Upper lobe of left lung (tissue), 6 donors: ENCODE results near the gene LDB2. TPM values are rescaled to one million over a fixed set of nuclear protein-coding genes. Genes with fewer than 3 reads are reported as not detected.
A peak's percentile ranks its signal among the peaks of the same experiment; 100 is the strongest.

Source experiments
- ATAC-seq, 2 donors: fragments of 200-7000 bp; cut with Tn5 transposase; one replicate each; pipeline ENCODE4 v1.9.1; 2022; ENCODE audit warnings: mild to moderate bottlenecking in 2 of 2, moderate library complexity in 2 of 2; ENCODE audit not compliant: low FRiP score in 2 of 2
- DNase-seq, 2 donors: peaks; one replicate each; pipeline ENCODE4 v3.0.0-alpha.2; 2019 to 2020
- H3K27ac ChIP-seq, 4 donors: fragments of 200-600 bp; sonication (generic); one replicate each; pipeline ENCODE4 v1.5.1; 2016 to 2019
- H3K27me3 ChIP-seq, 4 donors: fragments of 200-600 bp; sonication (generic); one replicate each; pipeline ENCODE4 v1.5.1; 2017 to 2019
- H3K36me3 ChIP-seq, 4 donors: fragments of 200-600 bp; sonication (generic); one replicate each; pipeline ENCODE4 v1.5.1; 2016 to 2019
- H3K4me1 ChIP-seq, 4 donors: fragments of 200-600 bp; sonication (generic); one replicate each; pipeline ENCODE4 v1.5.1; 2018 to 2019
- H3K4me3 ChIP-seq, 4 donors: fragments of 200-600 bp; sonication (generic); one replicate each; pipeline ENCODE4 v1.5.1; 2017 to 2019; ENCODE audit warnings: mild to moderate bottlenecking in 2 of 4, moderate library complexity in 1 of 4
- H3K9me3 ChIP-seq, 4 donors: fragments of 200-600 bp; sonication (generic); one replicate each; pipeline ENCODE4 v1.5.1; 2018 to 2019
- EP300 ChIP-seq, 4 donors: sonication (generic); formaldehyde crosslinking; IDR thresholded peaks; one replicate each; pipeline ENCODE4 v1.5.1; 2017; ENCODE audit warnings: antibody characterized with exemption in 4 of 4, control low read depth in 2 of 4
- POLR2A ChIP-seq, 4 donors: fragments of 450-650 bp; IDR thresholded peaks; one replicate each; pipeline ENCODE4 v1.5.1; 2016 to 2017; ENCODE audit warnings: antibody characterized with exemption in 4 of 4, mild to moderate bottlenecking in 2 of 4
- POLR2AphosphoS5 ChIP-seq, 2 donors: sonication (generic); formaldehyde crosslinking; IDR thresholded peaks; one replicate each; pipeline ENCODE4 v1.5.1; 2017; ENCODE audit warnings: antibody characterized with exemption in 2 of 2
- WGBS, 2 donors: methylation state at CpG; one replicate each; pipeline ENCODE4 v1.1.5; 2017 to 2018; 5-methylcytosine and 5-hydroxymethylcytosine counted together
- total RNA-seq, 6 donors: library from RNA; depleted of rRNA in 4 of 6; stranded (reverse); fragments of >200 nt in 4 of 6; gene quantifications; one replicate each; pipeline versions ENCODE4 v1.1.0 to v1.2.1, GENCODE V29; 2016 to 2021
- TF ChIP-seq, protein P1 (sequence below), 6 experiments: fragments of 450-650 bp in 4 of 6; fragments of 200-600 bp in 2 of 6; sonication (generic) in 2 of 6; IDR thresholded peaks; one replicate each; pipeline ENCODE4 v1.5.1; 2016 to 2019; ENCODE audit warnings: antibody characterized with exemption in 6 of 6
- donor health status: DM: no; HTN: no; CAD: no; lungs with moderate emphysema.
- donor health status: DM: no; HTN: yes; CAD: no; lungs with severe emphysema.

Gene LDB2
- total RNA-seq, 6 donors from 2014 or later = 34.6 to 94.4 (median 45.9) TPM

DNA sequence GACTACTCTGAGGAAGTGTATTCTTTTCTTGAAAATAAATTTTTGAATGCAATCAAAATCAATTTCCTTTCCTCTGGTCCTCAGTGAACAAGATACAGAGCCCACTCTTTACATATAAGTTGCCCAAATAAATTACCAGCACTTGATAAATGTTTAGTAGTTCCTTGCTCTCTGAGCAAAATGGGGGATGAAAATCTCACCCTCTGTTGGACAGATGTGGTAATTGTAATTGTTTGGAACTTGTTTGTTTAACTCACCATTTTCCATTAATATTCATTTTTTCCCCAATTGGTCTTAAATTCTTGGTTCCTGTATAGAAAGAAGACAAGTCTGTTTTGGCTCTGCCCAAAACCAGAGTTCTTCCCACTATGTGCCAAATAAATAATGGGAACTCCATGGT lies 146.3 kb downstream of the LDB2 start:
- Histone ChIP-seq H3K9me3 (no peaks in the 10 kb centered on the region), H3K4me1 (peaks cover 0 to 7% (median 0%) of the 10 kb centered on the region in 4 donors), H3K27me3 (no peaks in the 10 kb centered on the region), H3K4me3 (no peak overlapping the region), H3K36me3 (no peaks in the 10 kb centered on the region), H3K27ac (peak overlapping the region in 2 of 4 donors; percentile 0 to 65)
- TF ChIP-seq EP300 (IDR thresholded peaks at IDR 0.05) = no peak
- no peak for TF ChIP-seq POLR2A (IDR thresholded peaks at IDR 0.05)
- TF ChIP-seq POLR2AphosphoS5 (IDR thresholded peaks at IDR 0.05) = no peak
- TF ChIP-seq, protein P1, sequence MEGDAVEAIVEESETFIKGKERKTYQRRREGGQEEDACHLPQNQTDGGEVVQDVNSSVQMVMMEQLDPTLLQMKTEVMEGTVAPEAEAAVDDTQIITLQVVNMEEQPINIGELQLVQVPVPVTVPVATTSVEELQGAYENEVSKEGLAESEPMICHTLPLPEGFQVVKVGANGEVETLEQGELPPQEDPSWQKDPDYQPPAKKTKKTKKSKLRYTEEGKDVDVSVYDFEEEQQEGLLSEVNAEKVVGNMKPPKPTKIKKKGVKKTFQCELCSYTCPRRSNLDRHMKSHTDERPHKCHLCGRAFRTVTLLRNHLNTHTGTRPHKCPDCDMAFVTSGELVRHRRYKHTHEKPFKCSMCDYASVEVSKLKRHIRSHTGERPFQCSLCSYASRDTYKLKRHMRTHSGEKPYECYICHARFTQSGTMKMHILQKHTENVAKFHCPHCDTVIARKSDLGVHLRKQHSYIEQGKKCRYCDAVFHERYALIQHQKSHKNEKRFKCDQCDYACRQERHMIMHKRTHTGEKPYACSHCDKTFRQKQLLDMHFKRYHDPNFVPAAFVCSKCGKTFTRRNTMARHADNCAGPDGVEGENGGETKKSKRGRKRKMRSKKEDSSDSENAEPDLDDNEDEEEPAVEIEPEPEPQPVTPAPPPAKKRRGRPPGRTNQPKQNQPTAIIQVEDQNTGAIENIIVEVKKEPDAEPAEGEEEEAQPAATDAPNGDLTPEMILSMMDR (IDR thresholded peaks at IDR 0.05) = peak in 3 of 6 experiments; percentile 11 to 12 (median 12)
- DNase-seq (no peak), ATAC-seq (no peak)

DNA sequence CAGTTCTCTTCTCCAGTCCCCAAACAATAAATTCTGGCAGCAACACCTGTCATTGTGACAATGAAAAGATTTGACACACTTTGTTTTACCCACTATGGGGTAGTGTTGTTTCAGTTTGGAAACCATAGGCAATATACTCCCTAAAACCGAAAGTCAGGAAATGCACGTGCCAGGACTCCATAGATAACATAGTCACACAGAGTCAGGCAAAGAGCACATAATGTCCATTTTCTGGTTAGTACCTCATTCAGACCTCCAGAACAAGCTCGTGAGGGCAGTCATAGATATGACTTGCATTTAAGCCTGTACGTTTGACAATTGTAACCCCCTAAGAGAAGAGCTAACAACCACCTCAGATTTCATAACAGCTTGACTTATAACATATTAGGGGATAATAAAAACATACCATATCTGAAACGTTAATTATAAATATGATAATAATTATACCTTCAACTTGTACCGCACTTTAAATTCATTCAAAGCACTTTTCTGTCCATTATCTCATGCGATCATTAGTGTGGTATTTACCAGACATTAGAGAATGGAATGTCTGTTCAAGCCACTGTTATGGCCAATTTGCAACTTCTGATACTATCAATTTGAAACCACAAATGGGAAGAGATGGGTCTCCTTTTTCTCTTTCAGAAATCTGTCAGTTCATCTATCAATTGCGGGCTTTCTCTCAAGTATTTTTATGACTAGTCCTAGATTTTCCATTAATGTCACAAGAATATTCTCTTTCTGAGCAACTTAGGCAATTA lies 147.4 kb downstream of the LDB2 start:
- no peak for DNase-seq
- TF ChIP-seq, protein P1 (IDR thresholded peaks at IDR 0.05) = peak in 1 of 6 experiments; percentile 5
- peak in 1 of 2 donors; percentile 27 for TF ChIP-seq POLR2AphosphoS5 (IDR thresholded peaks at IDR 0.05)
- TF ChIP-seq POLR2A (IDR thresholded peaks at IDR 0.05) = no peak
- no peak for TF ChIP-seq EP300 (IDR thresholded peaks at IDR 0.05)
- no peaks in the 10 kb centered on the region for H3K36me3 ChIP-seq
- WGBS, 2 donors = 66 to 82% methylated on average over 8 of the region's 8 CpGs
- H3K27ac ChIP-seq = peak overlapping the region in 3 of 4 donors; percentile 0 to 65 (median 24)
- H3K9me3 ChIP-seq = no peaks in the 10 kb centered on the region
- no peak for ATAC-seq
- no peaks in the 10 kb centered on the region for H3K27me3 ChIP-seq
- H3K4me1 ChIP-seq = no peaks in the 10 kb centered on the region
- H3K4me3 ChIP-seq = no peak overlapping the region

DNA sequence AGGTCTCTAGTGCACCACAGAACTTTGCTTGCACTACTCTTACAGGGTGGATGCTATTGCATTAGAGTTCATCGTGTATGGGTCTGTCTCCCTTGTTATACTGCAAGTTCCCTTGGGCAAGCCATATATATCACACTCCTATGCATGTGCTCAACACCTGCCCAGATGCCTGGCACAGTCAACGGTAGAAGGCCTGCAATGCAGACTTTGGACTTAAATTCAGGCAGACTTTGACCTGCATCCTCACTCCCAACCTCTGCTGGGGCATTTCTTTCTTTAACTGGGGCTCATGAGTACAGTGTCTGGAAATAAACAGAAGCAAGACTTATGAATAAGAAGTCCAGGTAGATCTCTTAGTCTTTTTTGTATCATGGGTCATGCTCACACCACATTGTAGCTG lies 148.2 kb downstream of the LDB2 start:
- no peak overlapping the region for H3K27ac ChIP-seq
- H3K9me3 ChIP-seq = no peaks in the 10 kb centered on the region
- H3K27me3 ChIP-seq = no peaks in the 10 kb centered on the region
- no peak for TF ChIP-seq EP300 (IDR thresholded peaks at IDR 0.05)
- ATAC-seq (no peak), DNase-seq (no peak)
- 77 to 83% methylated on average over 2 of the region's 2 CpGs for WGBS, 2 donors
- no peak overlapping the region for H3K4me3 ChIP-seq
- H3K4me1 ChIP-seq = no peaks in the 10 kb centered on the region
- H3K36me3 ChIP-seq = no peaks in the 10 kb centered on the region

DNA sequence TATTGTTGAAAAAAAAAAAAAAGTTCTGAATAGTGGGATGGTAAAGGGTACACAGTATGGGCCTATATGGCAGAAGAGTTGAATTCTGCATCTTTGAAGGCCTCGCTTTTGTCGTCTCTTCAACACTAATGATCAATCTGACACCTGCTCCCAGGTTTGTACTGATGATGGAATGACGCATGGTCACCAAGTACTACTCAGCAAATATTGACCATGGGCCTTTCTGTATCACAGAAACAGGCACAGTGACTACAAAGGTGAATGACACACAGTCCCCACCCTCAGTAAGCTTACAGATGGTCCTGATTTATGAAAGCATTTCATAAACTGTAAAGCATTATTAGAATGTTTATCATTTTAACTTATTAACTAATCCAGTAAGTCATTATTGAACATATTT lies 152.6 kb downstream of the LDB2 start:
- H3K36me3 ChIP-seq = no peaks in the 10 kb centered on the region
- 89 to 91% methylated on average over 3 of the region's 3 CpGs for WGBS, 2 donors
- DNase-seq (no peak), ATAC-seq (no peak)
- no peaks in the 10 kb centered on the region for H3K9me3 ChIP-seq
- TF ChIP-seq POLR2AphosphoS5 (IDR thresholded peaks at IDR 0.05) (no peak), POLR2A (IDR thresholded peaks at IDR 0.05) (no peak), EP300 (IDR thresholded peaks at IDR 0.05) (no peak)
- TF ChIP-seq, protein P1 (IDR thresholded peaks at IDR 0.05) = no peak
- no peak overlapping the region for H3K4me3 ChIP-seq
- no peak overlapping the region for H3K27ac ChIP-seq
- H3K4me1 ChIP-seq = no peaks in the 10 kb centered on the region
- no peaks in the 10 kb centered on the region for H3K27me3 ChIP-seq

DNA sequence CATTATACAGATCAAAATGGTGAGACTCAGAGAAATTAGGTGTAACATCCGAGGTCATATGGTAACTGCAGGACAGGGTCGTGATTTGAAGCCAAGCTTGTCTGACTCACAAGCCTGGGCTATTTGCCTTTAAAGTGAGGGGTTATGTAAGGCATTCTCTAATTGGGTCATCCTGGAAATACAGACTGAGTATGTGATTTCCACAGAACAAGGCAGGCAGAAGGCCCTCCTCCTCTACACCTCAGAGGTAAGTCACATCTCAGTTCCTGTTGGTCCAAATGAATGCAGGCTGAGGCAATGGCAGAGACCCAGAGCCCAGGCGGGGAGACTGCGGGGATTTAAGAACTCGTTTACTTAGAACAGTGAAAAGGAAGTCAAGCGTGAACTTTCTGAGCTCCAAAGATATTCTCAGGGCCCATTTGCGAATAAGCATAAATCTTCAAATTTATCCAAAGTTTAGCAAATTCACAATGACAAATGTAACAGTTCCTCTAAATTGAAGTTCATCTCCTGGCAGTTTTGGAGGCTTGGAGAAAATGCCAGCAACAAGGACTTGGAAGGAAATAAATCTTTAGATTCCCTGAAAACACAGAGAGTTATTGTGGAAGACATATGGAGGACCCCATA lies 153.3 kb downstream of the LDB2 start:
- TF ChIP-seq, protein P1 (IDR thresholded peaks at IDR 0.05) = no peak
- TF ChIP-seq EP300 (IDR thresholded peaks at IDR 0.05) (no peak), POLR2AphosphoS5 (IDR thresholded peaks at IDR 0.05) (no peak), POLR2A (IDR thresholded peaks at IDR 0.05) (no peak)
- peak; percentile 51 to 80 for ATAC-seq
- 71% methylated on average over 7 of the region's 7 CpGs for WGBS, 2 donors

More for the DNA sequence above, 153.3 kb downstream of the LDB2 start:
- Histone ChIP-seq H3K4me3 (no peak overlapping the region), H3K27ac (peak overlapping the region in 1 of 4 donors; percentile 0), H3K4me1 (no peaks in the 10 kb centered on the region), H3K9me3 (no peaks in the 10 kb centered on the region), H3K36me3 (no peaks in the 10 kb centered on the region), H3K27me3 (no peaks in the 10 kb centered on the region)
- no peak for DNase-seq
